Heart left ventricle (tissue), 16 donors: Measurements from ENCODE around the gene NDUFA8. TPM values are rescaled to one million over a fixed set of nuclear protein-coding genes. Genes with fewer than 3 reads are reported as not detected.
A peak's percentile ranks its signal among the peaks of the same experiment; 100 is the strongest.

Source experiments
- ATAC-seq, 4 donors: fragments of 200-7000 bp; cut with Tn5 transposase; one replicate each; pipeline ENCODE4 v1.9.1; 2020 to 2022; ENCODE audit warnings: moderate library complexity in 4 of 4, mild to moderate bottlenecking in 3 of 4, moderate number of reproducible peaks in 1 of 4
- DNase-seq, 5 donors: peaks; one replicate each; pipeline ENCODE4 v3.0.0-alpha.2; 2020
- H3K27ac ChIP-seq, 12 donors: fragments of 200-600 bp; sonication (generic) in 4 of 12; one replicate each; pipeline versions ENCODE4 v1.5.0 to v1.8.0; 2016 to 2022; ENCODE audit warnings: mild to moderate bottlenecking in 2 of 12
- H3K27me3 ChIP-seq, 9 donors: fragments of 200-600 bp; sonication (generic) in 2 of 9; one replicate each; pipeline versions ENCODE4 v1.5.1 to v1.8.0; 2016 to 2022; ENCODE audit warnings: mild to moderate bottlenecking in 3 of 9
- H3K36me3 ChIP-seq, 9 donors: fragments of 200-600 bp; sonication (generic) in 2 of 9; one replicate each; pipeline versions ENCODE4 v1.5.0 to v1.8.0; 2018 to 2022; ENCODE audit warnings: mild to moderate bottlenecking in 2 of 9
- H3K4me1 ChIP-seq, 12 donors: fragments of 200-600 bp; sonication (generic) in 4 of 12; one replicate each; pipeline versions ENCODE4 v1.5.0 to v1.8.0; 2016 to 2022; ENCODE audit warnings: mild to moderate bottlenecking in 3 of 12
- H3K4me3 ChIP-seq, 12 donors: fragments of 200-600 bp; sonication (generic) in 4 of 12; one replicate each; pipeline versions ENCODE4 v1.5.0 to v1.8.0; 2017 to 2022; ENCODE audit warnings: mild to moderate bottlenecking in 9 of 12, moderate library complexity in 4 of 12
- H3K9me3 ChIP-seq, 12 donors: fragments of 200-600 bp; sonication (generic) in 4 of 12; one replicate each; pipeline versions ENCODE4 v1.5.0 to v1.8.0; 2016 to 2022; ENCODE audit warnings: mild to moderate bottlenecking in 1 of 12
- POLR2A ChIP-seq, 2 donors: fragments of 450-650 bp; IDR thresholded peaks; one replicate each; pipeline ENCODE4 v1.6.1; 2017; ENCODE audit warnings: antibody characterized with exemption in 2 of 2, mild to moderate bottlenecking in 2 of 2, moderate library complexity in 2 of 2
- WGBS, 4 donors: extraction: QIAGEN DNeasy Blood & Tissue Kit in 2 of 4; methylation state at CpG; one replicate each; pipeline versions ENCODE4 v1.1.5 to v1.1.7; 2013 to 2018; 5-methylcytosine and 5-hydroxymethylcytosine counted together
- intact Hi-C, 10 donors: fragments of 100-400 bp; cut with DNase I; formaldehyde crosslinking; loops; one replicate each; pipeline versions ENCODE4 v1.11.1 to v1.14.2; 2022
- polyA plus RNA-seq, 2 donors: library from polyadenylated mRNA; stranded (reverse); fragments of 200-250 nt; gene quantifications; one replicate each; pipeline ENCODE4 v1.2.3, GENCODE V29; 2013
- total RNA-seq, 9 donors: library from RNA; depleted of rRNA in 2 of 9; stranded (reverse); fragments of >200 nt in 2 of 9; fragmentation: NEBNext Ultra II Directional in 3 of 9; extraction: Animal tissue kit (Norgen Biotek cat#: 25700) in 3 of 9; gene quantifications; one replicate each; pipeline versions ENCODE4 v1.1.0 to v1.2.4, GENCODE V29; 2016 to 2023
- TF ChIP-seq, protein P1 (sequence below), 12 donors: fragments of 200-600 bp; sonication (generic) in 4 of 12; IDR thresholded peaks; one replicate each; pipeline versions ENCODE4 v1.5.0 to v1.8.0; 2018 to 2022; ENCODE audit warnings: antibody characterized with exemption in 12 of 12, mild to moderate bottlenecking in 5 of 12
- donor health status: ischemic (EF 13 %, LVEDD 7.1; RV severe dilation, severe dysfunction).
- donor health status: healthy with polysubstance abuse.
- donor health status: DM: no; HTN: yes; CAD: no.
- donor health status: DM: no; HTN: no; CAD: no.
- donor health status: ischemic (EF 25% LVEDD 6.9; RV normal size, moderate dysfunction).
- donor health status: ischemic (EF 25% LVEDD 5.7; RV mildly dilated, moderate dysfunction).
- donor health status: healthy.
- donor health status: DM: yes; HTN: yes; CAD: no.
- donor health status: ischemic (EF 35%, LVEDD 5.7; RV mildly dilated, moderate dysfunction).
- donor health status: nonischemic (EF 11% LVEDD 7.7; RV severe dilation, severe dysfunction).
- donor health status: DM: yes; HTN: yes; CAD: no.
- donor health status: PGD.
- donor health status: ischemic (EF 29% LVEDD 5.4; RV normal size, mild dysfunction).
- donor health status: nonischemic (EF 23%, LVEDD 6.1; RV moderate dilation, normal function).

NDUFA8 gene
- total and polyA plus RNA-seq, 11 donors = 183 to 919 (median 261) TPM

DNA sequence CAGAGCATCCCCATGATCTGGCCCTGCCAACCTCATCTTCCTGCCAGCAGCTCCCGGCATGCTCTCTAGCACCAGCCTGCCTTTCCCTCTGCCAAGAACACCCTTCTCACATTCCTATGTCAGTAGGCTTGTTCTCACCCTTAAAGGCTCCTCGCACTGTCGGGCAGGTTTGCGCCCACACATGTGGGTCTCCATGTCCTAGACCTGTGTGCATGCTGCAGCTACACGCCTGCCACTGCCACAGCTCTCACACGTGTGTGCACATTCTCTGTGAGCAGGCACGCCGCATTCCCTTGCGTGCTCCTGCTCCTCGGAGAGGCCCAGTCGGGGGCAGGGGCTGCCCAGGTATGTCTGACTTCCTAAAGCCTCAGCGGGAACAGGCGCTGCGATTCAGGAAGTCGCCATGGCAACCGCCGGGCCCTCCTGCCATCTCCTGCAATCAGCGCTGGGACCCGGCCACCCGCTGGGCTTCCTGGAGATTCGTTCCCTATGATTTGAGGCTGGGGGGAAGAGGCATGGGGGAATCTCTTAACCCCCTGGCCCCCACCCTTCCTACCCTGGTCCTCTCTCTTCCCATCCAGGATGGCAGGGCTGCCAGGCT, 28.1 kb downstream of the NDUFA8 start:
- Histone ChIP-seq H3K9me3 (no peaks in the 10 kb centered on the region), H3K4me1 (peaks cover 0 to 66% (median 37%) of the 10 kb centered on the region in 12 donors), H3K27ac (peak overlapping the region in 1 of 12 donors; percentile 10), H3K4me3 (no peak overlapping the region), H3K36me3 (no peaks in the 10 kb centered on the region), H3K27me3 (peaks cover 0 to 13% (median 0%) of the 10 kb centered on the region in 9 donors)
- TF ChIP-seq POLR2A (IDR thresholded peaks at IDR 0.05) = no peak
- TF ChIP-seq, protein P1, sequence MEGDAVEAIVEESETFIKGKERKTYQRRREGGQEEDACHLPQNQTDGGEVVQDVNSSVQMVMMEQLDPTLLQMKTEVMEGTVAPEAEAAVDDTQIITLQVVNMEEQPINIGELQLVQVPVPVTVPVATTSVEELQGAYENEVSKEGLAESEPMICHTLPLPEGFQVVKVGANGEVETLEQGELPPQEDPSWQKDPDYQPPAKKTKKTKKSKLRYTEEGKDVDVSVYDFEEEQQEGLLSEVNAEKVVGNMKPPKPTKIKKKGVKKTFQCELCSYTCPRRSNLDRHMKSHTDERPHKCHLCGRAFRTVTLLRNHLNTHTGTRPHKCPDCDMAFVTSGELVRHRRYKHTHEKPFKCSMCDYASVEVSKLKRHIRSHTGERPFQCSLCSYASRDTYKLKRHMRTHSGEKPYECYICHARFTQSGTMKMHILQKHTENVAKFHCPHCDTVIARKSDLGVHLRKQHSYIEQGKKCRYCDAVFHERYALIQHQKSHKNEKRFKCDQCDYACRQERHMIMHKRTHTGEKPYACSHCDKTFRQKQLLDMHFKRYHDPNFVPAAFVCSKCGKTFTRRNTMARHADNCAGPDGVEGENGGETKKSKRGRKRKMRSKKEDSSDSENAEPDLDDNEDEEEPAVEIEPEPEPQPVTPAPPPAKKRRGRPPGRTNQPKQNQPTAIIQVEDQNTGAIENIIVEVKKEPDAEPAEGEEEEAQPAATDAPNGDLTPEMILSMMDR (IDR thresholded peaks at IDR 0.05) = no peak
- ATAC-seq (peak; percentile 62 to 77 (median 68)), DNase-seq (peak in 4 of 5 donors; percentile 51 to 68 (median 53))
- intact Hi-C loops = loop anchor here in 1 of 10 donors (10.0 kb wide), 1 partner anchor 123 kb away; no protein-coding TSS in a partner anchor
- 23 to 44% (median 31%) methylated on average over 13 to 21 of the region's 21 CpGs for WGBS, 4 donors

DNA sequence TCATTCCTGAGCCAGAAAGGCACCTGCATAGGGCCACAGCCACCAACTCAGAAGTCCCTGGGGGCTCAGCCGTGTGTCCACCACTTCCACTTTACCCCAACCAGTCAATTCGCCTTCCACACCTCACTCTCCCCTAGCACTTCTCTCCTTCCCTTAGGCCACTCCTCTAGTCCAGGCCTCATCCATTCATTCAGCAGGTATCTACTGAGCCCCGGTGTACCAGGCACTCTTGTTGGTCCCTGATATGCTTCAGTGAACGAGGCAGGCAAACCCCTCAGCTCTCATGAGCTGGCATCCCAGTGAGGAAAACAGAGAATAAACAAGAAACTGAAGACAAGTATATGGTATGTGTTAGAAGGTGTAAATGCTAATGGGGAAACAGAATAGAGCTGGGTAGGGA, 28.7 kb downstream of the NDUFA8 start:
- Histone ChIP-seq H3K27me3 (peaks cover 0 to 20% (median 0%) of the 10 kb centered on the region in 9 donors), H3K27ac (no peak overlapping the region), H3K4me1 (peaks cover 1 to 73% (median 41%) of the 10 kb centered on the region in 12 donors), H3K4me3 (no peak overlapping the region), H3K9me3 (no peaks in the 10 kb centered on the region), H3K36me3 (no peaks in the 10 kb centered on the region)
- intact Hi-C loops = loop anchor here in 1 of 10 donors (10.0 kb wide), 1 partner anchor 124 kb away; no protein-coding TSS in a partner anchor
- ATAC-seq (no peak), DNase-seq (no peak)
- WGBS, 4 donors = 76 to 83% (median 79%) methylated on average over 4 of the region's 4 CpGs
- no peak for TF ChIP-seq POLR2A (IDR thresholded peaks at IDR 0.05)
- TF ChIP-seq, protein P1 (IDR thresholded peaks at IDR 0.05) = no peak

DNA sequence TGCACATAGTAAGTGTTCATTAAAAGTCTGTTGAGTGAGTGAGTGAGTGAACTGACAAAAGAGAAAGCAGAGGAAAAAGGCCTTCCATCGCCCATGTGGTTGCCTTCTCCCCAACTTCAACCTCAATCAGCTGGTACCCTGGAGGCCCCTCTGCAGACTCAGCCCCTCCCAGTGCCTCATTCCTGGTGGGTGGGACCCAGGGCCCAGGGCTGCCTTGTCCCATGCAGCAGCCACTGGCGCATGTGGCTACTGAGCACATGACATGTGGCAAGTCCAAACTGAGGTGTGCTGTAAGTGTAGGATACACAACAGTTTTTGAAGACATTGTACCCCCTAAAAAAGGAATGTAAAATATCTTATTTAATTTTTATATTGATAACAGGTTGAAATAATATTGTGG, 29.6 kb downstream of the NDUFA8 start:
- no peaks in the 10 kb centered on the region for H3K36me3 ChIP-seq
- H3K27ac ChIP-seq = no peak overlapping the region
- no peak overlapping the region for H3K4me3 ChIP-seq
- ATAC-seq = no peak
- peaks cover 0 to 26% (median 0%) of the 10 kb centered on the region in 9 donors for H3K27me3 ChIP-seq
- intact Hi-C loops = loop anchor here in 9 of 10 donors (5.0 to 10.0 kb wide), 9 partner anchors 92 to 685 kb away; partner anchors contain the start of genes LHX6 (in 1 of the 9), MRRF (in 1 of the 9), OR1K1 (in 1 of the 9) and RBM18 (in 1 of the 9)
- no peaks in the 10 kb centered on the region for H3K9me3 ChIP-seq
- 95 to 97% (median 96%) methylated on average over 2 of the region's 2 CpGs for WGBS, 4 donors
- DNase-seq = no peak
- peaks cover 6 to 77% (median 46%) of the 10 kb centered on the region in 12 donors for H3K4me1 ChIP-seq
- TF ChIP-seq, protein P1 (IDR thresholded peaks at IDR 0.05) = no peak
- no peak for TF ChIP-seq POLR2A (IDR thresholded peaks at IDR 0.05)

DNA sequence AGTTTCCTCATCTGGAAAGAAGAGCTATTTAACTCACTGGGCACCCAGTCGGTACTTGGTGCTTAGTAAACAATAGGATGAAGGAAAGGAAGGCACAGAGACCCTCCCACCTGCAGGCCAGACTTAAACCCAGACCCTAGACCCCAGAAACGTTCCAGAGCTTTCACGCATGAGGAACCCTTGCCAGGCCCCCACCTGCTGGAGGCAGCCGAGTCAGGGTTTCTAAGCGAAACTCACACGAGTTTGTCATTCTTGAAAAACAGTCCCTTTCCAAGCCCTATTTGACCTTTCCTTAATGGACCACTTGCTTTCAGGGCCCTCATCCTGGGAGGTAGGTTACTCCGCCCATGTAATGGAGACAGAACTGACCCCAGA, 30.6 kb downstream of the NDUFA8 start:
- Histone ChIP-seq H3K4me1 (peaks cover 6 to 67% (median 40%) of the 10 kb centered on the region in 12 donors), H3K27ac (peak overlapping the region in 7 of 12 donors; percentile 12 to 52 (median 43)), H3K9me3 (no peaks in the 10 kb centered on the region), H3K4me3 (no peak overlapping the region), H3K27me3 (peaks cover 0 to 26% (median 0%) of the 10 kb centered on the region in 9 donors), H3K36me3 (no peaks in the 10 kb centered on the region)
- intact Hi-C loops = loop anchor here in 8 of 10 donors (5.0 to 10.0 kb wide), 8 partner anchors 93 to 686 kb away; partner anchors contain the start of genes LHX6 (in 1 of the 8), MRRF (in 1 of the 8), OR1K1 (in 1 of the 8) and RBM18 (in 1 of the 8)
- 76 to 84% (median 79%) methylated on average over 7 of the region's 7 CpGs for WGBS, 4 donors
- TF ChIP-seq POLR2A (IDR thresholded peaks at IDR 0.05) = no peak
- TF ChIP-seq, protein P1 (IDR thresholded peaks at IDR 0.05) = no peak
- ATAC-seq = no peak
- no peak for DNase-seq
